ENCODE data around the gene NPIPA1.
"Not testable (repeated sequence)": the region's sequence is repeated elsewhere in the genome, so short reads cannot be mapped to it uniquely, and the experiment has no call there.

- TF ChIP-seq CTCF (conservative IDR thresholded peaks at IDR 0.05 in 1 of 2, IDR thresholded peaks at IDR 0.05 in 1 of 2; ENCODE audit: extremely low read depth in 1 of 2, insufficient read depth in 1 of 2, low read depth in 1 of 2, low read length in 2 of 2); EZH2 (IDR thresholded peaks at IDR 0.05; ENCODE audit: borderline replicate concordance, low read length): not testable (repeated sequence)
Observed at GRCh38 chr16:14937994-14938393, 751 bp downstream of the NPIPA1 start.
